A549 (cell line): ENCODE measurements around the gene RPS2. TPM values are rescaled to one million over a fixed set of nuclear protein-coding genes. Genes with fewer than 3 reads are reported as not detected.

Experiments
- BHLHE40 ChIP-seq: IDR thresholded peaks from 2 replicates; pipeline ENCODE4 v1.6.1; 2012; ENCODE audit warnings: low read depth, low read length, inconsistent platforms
- CBX2 ChIP-seq: fragments of 200-600 bp; sonication (generic); IDR thresholded peaks from 2 replicates; pipeline ENCODE4 v1.6.1; 2016; ENCODE audit warnings: low read depth, mild to moderate bottlenecking, borderline replicate concordance
- CBX8 ChIP-seq: fragments of 200-600 bp; sonication (generic); IDR thresholded peaks from 2 replicates; pipeline ENCODE4 v1.6.1; 2016
- CEBPB ChIP-seq, 2 experiments: fragments of >200 bp in 1 of 2; sonication (Bioruptor Twin) in 1 of 2; formaldehyde crosslinking in 1 of 2; IDR thresholded peaks; 2 replicates each; pipeline ENCODE4 v1.6.1; 2012 to 2016
- CHD2 ChIP-seq: fragments of 150-350 bp; IDR thresholded peaks from 2 replicates; pipeline ENCODE4 v1.6.1; 2014; ENCODE audit warnings: low read length; ENCODE audit not compliant: partially characterized antibody
- EHF ChIP-seq: fragments of 250-450 bp; sonication (Bioruptor Pico); IDR thresholded peaks from 2 replicates; pipeline ENCODE4 v1.5.0; 2020; ENCODE audit warnings: mild to moderate bottlenecking
- ESRRA ChIP-seq: fragments of 150-350 bp; IDR thresholded peaks from 2 replicates; pipeline ENCODE4 v1.6.1; 2014; ENCODE audit warnings: mild to moderate bottlenecking, low read length, borderline replicate concordance
- FOSL2 ChIP-seq, 2 experiments: fragments of 450-650 bp in 1 of 2; fragments of >200 bp in 1 of 2; sonication (Bioruptor Twin) in 1 of 2; formaldehyde crosslinking; IDR thresholded peaks; 2 replicates each; pipeline versions ENCODE4 v1.5.0 to v1.6.1; 2016 to 2020; ENCODE audit warnings: mild to moderate bottlenecking in 1 of 2, moderate library complexity in 1 of 2
- FOXS1 ChIP-seq: fragments of 250-450 bp; sonication (Bioruptor Pico); IDR thresholded peaks from 2 replicates; pipeline ENCODE4 v1.5.0; 2020; ENCODE audit warnings: mild to moderate bottlenecking, moderate library complexity
- HOXB13 ChIP-seq: fragments of 250-450 bp; sonication (Bioruptor Pico); IDR thresholded peaks from 2 replicates; pipeline ENCODE4 v1.5.0; 2020; ENCODE audit warnings: low read depth, mild to moderate bottlenecking, moderate library complexity
- HOXB5 ChIP-seq: fragments of 250-450 bp; sonication (Bioruptor Pico); IDR thresholded peaks from 2 replicates; pipeline ENCODE4 v1.5.0; 2020; ENCODE audit warnings: mild to moderate bottlenecking, moderate library complexity
- JUN ChIP-seq, 2 experiments: fragments of >200 bp; sonication (Bioruptor Twin); formaldehyde crosslinking; IDR thresholded peaks; 2 replicates in 1 of 2; 3 replicates in 1 of 2; pipeline ENCODE4 v1.6.1; 2016 to 2017
- JUNB ChIP-seq: fragments of >200 bp; sonication (Bioruptor Twin); formaldehyde crosslinking; IDR thresholded peaks from 2 replicates; pipeline ENCODE4 v1.6.1; 2016
- KDM5A ChIP-seq: fragments of 200-600 bp; sonication (generic); IDR thresholded peaks from 2 replicates; pipeline ENCODE4 v1.6.1; 2016; ENCODE audit warnings: antibody characterized with exemption, mild to moderate bottlenecking
- MAZ ChIP-seq: fragments of 150-350 bp; IDR thresholded peaks from 2 replicates; pipeline ENCODE4 v1.6.1; 2014; ENCODE audit warnings: antibody characterized with exemption, low read depth, low read length, borderline replicate concordance
- NFE2L2 ChIP-seq: fragments of 150-350 bp; conservative IDR thresholded peaks from 2 replicates; pipeline ENCODE4 v1.6.1; 2014; ENCODE audit warnings: low read length
- NPAS2 ChIP-seq: fragments of 250-450 bp; sonication (Bioruptor Pico); IDR thresholded peaks from 2 replicates; pipeline ENCODE4 v1.8.0; 2022; ENCODE audit warnings: mild to moderate bottlenecking, moderate library complexity, borderline replicate concordance
- NR3C1 ChIP-seq: fragments of >200 bp; sonication (Bioruptor Twin); formaldehyde crosslinking; IDR thresholded peaks from 3 replicates; pipeline ENCODE4 v1.6.1; 2017
- POLR2A ChIP-seq: IDR thresholded peaks from 2 replicates; pipeline ENCODE4 v1.6.1; 2012; ENCODE audit warnings: mild to moderate bottlenecking, low read length
- POLR2AphosphoS2 ChIP-seq: conservative IDR thresholded peaks from 2 replicates; pipeline ENCODE4 v1.6.1; 2012; ENCODE audit warnings: low read length, improper control_type of control experiment, inconsistent platforms
- RARB ChIP-seq: fragments of 250-450 bp; sonication (Bioruptor Pico); IDR thresholded peaks from 2 replicates; pipeline ENCODE4 v1.8.0; 2021; ENCODE audit warnings: mild to moderate bottlenecking, moderate library complexity
- RFX5 ChIP-seq: fragments of 450-650 bp; IDR thresholded peaks from 2 replicates; pipeline ENCODE4 v1.7.1; 2014; ENCODE audit warnings: antibody characterized with exemption, mild to moderate bottlenecking, moderate library complexity
- SMC3 ChIP-seq: fragments of >200 bp; sonication (Bioruptor Twin); formaldehyde crosslinking; IDR thresholded peaks from 3 replicates; pipeline ENCODE4 v1.6.1; 2018; ENCODE audit warnings: inconsistent platforms
- SREBF2 ChIP-seq: fragments of 450-650 bp; IDR thresholded peaks from 2 replicates; pipeline ENCODE4 v1.6.1; 2014; ENCODE audit warnings: mild to moderate bottlenecking, moderate library complexity
- ZFP36 ChIP-seq: fragments of 450-650 bp; IDR thresholded peaks from 2 replicates; pipeline ENCODE4 v1.6.1; 2014; ENCODE audit warnings: borderline replicate concordance; ENCODE audit not compliant: partially characterized antibody
- ZSCAN20 ChIP-seq: fragments of 250-450 bp; sonication (Bioruptor Pico); IDR thresholded peaks from 2 replicates; pipeline ENCODE4 v1.8.0; 2022; ENCODE audit warnings: mild to moderate bottlenecking, moderate library complexity
- polyA plus RNA-seq, 4 experiments: library from polyadenylated mRNA; depleted of rRNA in 3 of 4; stranded (reverse); fragments of >200 nt; fragmentation: RNase III in 1 of 4; extraction: RNeasy Plus Mini Kit Qiagen cat#74134 plus additional on column Dnase treatment in 1 of 4; gene quantifications; 2 replicates in 3 of 4; 3 replicates in 1 of 4; pipeline ENCODE4 v1.2.3, GENCODE V29; 2011 to 2017
- TF ChIP-seq, protein P1 (sequence below): fragments of 200-600 bp; sonication (generic); IDR thresholded peaks from 2 replicates; pipeline ENCODE4 v1.6.1; 2016; ENCODE audit warnings: antibody characterized with exemption, mild to moderate bottlenecking, moderate library complexity
- TF ChIP-seq, protein P2 (sequence below): fragments of 250-450 bp; sonication (Bioruptor Pico); IDR thresholded peaks from 2 replicates; pipeline ENCODE4 v1.5.0; 2020; ENCODE audit warnings: low read depth, mild to moderate bottlenecking, moderate library complexity
- TF ChIP-seq, protein P3 (sequence below): IDR thresholded peaks from 2 replicates; pipeline ENCODE4 v1.6.1; 2012
- TF ChIP-seq, protein P4 (sequence below): fragments of >200 bp; sonication (Bioruptor Twin); formaldehyde crosslinking; IDR thresholded peaks from 3 replicates; pipeline ENCODE4 v1.6.1; 2016
- TF ChIP-seq, protein P5 (sequence below): fragments of 150-350 bp; IDR thresholded peaks from 2 replicates; pipeline ENCODE4 v1.6.1; 2014; ENCODE audit warnings: low read depth, mild to moderate bottlenecking, low read length
- TF ChIP-seq, protein P6 (sequence below): fragments of >200 bp; sonication (Bioruptor Twin); formaldehyde crosslinking; IDR thresholded peaks from 2 replicates; pipeline ENCODE4 v1.6.1; 2016
- TF ChIP-seq, protein P7 (sequence below): IDR thresholded peaks from 2 replicates; pipeline ENCODE4 v1.6.1; 2012
- TF ChIP-seq, protein P8 (sequence below): fragments of 450-650 bp; IDR thresholded peaks from 2 replicates; pipeline ENCODE4 v1.6.1; 2014; ENCODE audit warnings: antibody characterized with exemption

Gene RPS2
- polyA plus RNA-seq, 2 of the 4 experiments (the other 2 are of a cell fraction), result 2,621 to 3,626 TPM

DNA sequence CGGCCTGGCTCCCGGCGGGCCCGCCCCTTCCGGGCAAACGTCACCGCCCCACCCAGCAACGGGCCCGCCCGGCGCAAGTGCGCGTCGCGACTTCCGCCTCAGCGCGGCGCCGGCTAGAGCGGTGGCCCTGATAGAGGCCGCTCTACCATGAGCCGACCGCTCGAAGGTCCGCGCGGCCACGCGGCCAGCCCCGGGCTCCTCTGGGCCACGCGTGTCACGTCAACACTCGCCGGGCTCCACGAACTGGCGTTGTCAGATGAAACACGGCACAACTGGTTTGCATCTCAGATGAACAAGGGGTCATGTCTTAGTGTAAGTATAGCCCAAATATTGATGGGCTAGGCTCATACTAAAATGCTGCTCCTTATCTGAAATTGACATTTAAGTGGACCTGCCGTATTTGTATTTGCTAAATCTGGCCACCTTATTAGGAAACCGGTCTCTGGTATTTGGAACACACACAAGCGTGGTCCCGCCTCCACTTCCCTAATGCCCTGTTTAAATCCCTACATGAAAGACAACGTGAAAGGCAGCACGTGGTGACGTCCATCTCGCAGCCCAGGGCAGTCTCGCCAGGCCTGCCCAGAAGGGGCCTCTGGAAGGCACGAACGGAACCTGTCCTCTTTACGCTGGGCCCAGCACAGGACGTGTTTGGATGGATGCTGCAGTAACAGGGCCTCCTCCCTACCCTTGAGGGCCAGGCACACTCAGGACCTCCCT lies 45.3 kb upstream of the RPS2 start, which contains the start of gene ZNF598 (continued):
- TF ChIP-seq, protein P1, sequence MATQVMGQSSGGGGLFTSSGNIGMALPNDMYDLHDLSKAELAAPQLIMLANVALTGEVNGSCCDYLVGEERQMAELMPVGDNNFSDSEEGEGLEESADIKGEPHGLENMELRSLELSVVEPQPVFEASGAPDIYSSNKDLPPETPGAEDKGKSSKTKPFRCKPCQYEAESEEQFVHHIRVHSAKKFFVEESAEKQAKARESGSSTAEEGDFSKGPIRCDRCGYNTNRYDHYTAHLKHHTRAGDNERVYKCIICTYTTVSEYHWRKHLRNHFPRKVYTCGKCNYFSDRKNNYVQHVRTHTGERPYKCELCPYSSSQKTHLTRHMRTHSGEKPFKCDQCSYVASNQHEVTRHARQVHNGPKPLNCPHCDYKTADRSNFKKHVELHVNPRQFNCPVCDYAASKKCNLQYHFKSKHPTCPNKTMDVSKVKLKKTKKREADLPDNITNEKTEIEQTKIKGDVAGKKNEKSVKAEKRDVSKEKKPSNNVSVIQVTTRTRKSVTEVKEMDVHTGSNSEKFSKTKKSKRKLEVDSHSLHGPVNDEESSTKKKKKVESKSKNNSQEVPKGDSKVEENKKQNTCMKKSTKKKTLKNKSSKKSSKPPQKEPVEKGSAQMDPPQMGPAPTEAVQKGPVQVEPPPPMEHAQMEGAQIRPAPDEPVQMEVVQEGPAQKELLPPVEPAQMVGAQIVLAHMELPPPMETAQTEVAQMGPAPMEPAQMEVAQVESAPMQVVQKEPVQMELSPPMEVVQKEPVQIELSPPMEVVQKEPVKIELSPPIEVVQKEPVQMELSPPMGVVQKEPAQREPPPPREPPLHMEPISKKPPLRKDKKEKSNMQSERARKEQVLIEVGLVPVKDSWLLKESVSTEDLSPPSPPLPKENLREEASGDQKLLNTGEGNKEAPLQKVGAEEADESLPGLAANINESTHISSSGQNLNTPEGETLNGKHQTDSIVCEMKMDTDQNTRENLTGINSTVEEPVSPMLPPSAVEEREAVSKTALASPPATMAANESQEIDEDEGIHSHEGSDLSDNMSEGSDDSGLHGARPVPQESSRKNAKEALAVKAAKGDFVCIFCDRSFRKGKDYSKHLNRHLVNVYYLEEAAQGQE, result no peak
- TF ChIP-seq JUNB (no peak), RFX5 (no peak), FOSL2 (IDR thresholded peaks at IDR 0.05) (no peak), FOSL2 (CRISPR knock-in tag; IDR thresholded peaks at IDR 0.05) (0 out of 2 replicates have a peak, but pooled peaks have one; percentile 19), ZFP36 (no peak), NR3C1 (no peak), SREBF2 (no peak), CHD2 (no peak), SMC3 (no peak), EHF (CRISPR knock-in tag) (peak; percentile 48; the same call in 1 of the 2 replicates), FOXS1 (CRISPR knock-in tag) (no peak), MAZ (no peak; the same call in 1 of the 2 replicates), HOXB5 (peak; percentile 54; the same call in 1 of the 2 replicates), KDM5A (no peak), BHLHE40 (no peak), ZSCAN20 (CRISPR knock-in tag) (0 out of 2 replicates have a peak, but pooled peaks have one; percentile 25), POLR2A (peak; percentile 81), POLR2AphosphoS2 (no peak), NFE2L2 (no peak), JUN (IDR thresholded peaks at IDR 0.05) (peak; percentile 84 to 89), RARB (CRISPR knock-in tag) (0 out of 2 replicates have a peak, but pooled peaks have one; percentile 42), CBX8 (no peak), ESRRA (no peak), CEBPB (IDR thresholded peaks at IDR 0.05) (no peak), HOXB13 (CRISPR knock-in tag) (peak; percentile 73; the same call in 1 of the 2 replicates), NPAS2 (CRISPR knock-in tag) (no peak; the same call in 1 of the 2 replicates), CBX2 (no peak)
- TF ChIP-seq, protein P2, sequence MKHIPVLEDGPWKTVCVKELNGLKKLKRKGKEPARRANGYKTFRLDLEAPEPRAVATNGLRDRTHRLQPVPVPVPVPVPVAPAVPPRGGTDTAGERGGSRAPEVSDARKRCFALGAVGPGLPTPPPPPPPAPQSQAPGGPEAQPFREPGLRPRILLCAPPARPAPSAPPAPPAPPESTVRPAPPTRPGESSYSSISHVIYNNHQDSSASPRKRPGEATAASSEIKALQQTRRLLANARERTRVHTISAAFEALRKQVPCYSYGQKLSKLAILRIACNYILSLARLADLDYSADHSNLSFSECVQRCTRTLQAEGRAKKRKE (CRISPR knock-in tag), result peak; percentile 57; the same call in 1 of the 2 replicates
- TF ChIP-seq, protein P3, sequence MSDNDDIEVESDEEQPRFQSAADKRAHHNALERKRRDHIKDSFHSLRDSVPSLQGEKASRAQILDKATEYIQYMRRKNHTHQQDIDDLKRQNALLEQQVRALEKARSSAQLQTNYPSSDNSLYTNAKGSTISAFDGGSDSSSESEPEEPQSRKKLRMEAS, result peak; percentile 97
- TF ChIP-seq, protein P4, sequence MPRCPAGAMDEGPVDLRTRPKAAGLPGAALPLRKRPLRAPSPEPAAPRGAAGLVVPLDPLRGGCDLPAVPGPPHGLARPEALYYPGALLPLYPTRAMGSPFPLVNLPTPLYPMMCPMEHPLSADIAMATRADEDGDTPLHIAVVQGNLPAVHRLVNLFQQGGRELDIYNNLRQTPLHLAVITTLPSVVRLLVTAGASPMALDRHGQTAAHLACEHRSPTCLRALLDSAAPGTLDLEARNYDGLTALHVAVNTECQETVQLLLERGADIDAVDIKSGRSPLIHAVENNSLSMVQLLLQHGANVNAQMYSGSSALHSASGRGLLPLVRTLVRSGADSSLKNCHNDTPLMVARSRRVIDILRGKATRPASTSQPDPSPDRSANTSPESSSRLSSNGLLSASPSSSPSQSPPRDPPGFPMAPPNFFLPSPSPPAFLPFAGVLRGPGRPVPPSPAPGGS, result peak; percentile 75
- TF ChIP-seq, protein P5, sequence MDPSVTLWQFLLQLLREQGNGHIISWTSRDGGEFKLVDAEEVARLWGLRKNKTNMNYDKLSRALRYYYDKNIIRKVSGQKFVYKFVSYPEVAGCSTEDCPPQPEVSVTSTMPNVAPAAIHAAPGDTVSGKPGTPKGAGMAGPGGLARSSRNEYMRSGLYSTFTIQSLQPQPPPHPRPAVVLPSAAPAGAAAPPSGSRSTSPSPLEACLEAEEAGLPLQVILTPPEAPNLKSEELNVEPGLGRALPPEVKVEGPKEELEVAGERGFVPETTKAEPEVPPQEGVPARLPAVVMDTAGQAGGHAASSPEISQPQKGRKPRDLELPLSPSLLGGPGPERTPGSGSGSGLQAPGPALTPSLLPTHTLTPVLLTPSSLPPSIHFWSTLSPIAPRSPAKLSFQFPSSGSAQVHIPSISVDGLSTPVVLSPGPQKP, result no peak
- TF ChIP-seq, protein P6, sequence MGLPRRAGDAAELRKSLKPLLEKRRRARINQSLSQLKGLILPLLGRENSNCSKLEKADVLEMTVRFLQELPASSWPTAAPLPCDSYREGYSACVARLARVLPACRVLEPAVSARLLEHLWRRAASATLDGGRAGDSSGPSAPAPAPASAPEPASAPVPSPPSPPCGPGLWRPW, result no peak
- TF ChIP-seq, protein P7, sequence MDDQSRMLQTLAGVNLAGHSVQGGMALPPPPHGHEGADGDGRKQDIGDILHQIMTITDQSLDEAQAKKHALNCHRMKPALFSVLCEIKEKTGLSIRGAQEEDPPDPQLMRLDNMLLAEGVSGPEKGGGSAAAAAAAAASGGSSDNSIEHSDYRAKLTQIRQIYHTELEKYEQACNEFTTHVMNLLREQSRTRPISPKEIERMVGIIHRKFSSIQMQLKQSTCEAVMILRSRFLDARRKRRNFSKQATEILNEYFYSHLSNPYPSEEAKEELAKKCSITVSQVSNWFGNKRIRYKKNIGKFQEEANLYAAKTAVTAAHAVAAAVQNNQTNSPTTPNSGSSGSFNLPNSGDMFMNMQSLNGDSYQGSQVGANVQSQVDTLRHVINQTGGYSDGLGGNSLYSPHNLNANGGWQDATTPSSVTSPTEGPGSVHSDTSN, result no peak
- TF ChIP-seq, protein P8, sequence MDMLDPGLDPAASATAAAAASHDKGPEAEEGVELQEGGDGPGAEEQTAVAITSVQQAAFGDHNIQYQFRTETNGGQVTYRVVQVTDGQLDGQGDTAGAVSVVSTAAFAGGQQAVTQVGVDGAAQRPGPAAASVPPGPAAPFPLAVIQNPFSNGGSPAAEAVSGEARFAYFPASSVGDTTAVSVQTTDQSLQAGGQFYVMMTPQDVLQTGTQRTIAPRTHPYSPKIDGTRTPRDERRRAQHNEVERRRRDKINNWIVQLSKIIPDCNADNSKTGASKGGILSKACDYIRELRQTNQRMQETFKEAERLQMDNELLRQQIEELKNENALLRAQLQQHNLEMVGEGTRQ, result peak; percentile 60
